ENCODE measurements around the gene MCF2L2. TPM values are rescaled to one million over a fixed set of nuclear protein-coding genes. Genes with fewer than 3 reads are reported as not detected.

The MCF2L2 gene
- total and polyA plus RNA-seq, 9 of the 15 experiments (the other 6 are each of a cell fraction or from before 2014, with no cell fraction given), result 0.56 to 4.2 (median 3.0) TPM

DNA sequence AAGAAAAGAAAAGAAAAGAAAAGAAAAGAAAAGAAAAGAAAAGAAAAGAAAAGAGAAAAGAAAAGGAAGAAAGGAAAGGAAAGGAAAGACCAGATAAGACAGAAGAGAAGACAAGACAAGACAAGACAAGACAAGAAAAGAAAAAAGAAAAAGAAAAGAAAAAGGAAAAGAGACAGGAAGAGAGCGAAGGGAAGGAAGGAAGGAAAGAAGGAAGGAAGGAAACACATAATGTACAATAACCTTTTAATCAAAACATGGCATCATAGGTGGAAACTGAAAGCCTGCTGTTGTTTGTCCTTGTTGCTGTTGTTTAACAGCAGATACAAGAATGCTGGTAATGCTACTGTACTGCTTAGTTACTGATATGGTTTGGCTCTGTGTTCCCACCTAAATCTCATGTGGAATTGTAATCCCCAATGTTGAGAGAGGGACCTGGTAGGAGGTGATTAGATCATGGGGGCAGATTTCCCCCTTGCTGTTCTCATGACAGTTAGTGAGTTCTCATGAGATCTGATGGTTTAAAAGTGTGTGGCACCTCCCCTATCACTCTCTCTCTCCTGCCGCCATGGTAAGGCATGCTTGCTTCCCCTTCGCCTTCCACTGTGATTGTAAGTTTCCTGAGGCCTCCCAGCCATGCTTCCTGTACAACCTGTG is 67.3 kb downstream of the MCF2L2 start (continued):
- TF ChIP-seq ZBTB33 (CRISPR knock-in tag; IDR thresholded peaks at IDR 0.05), result no peak
- no peak for TF ChIP-seq CHCHD3 (CRISPR knock-in tag; IDR thresholded peaks at IDR 0.05)
- no peak for TF ChIP-seq CBX2 (IDR thresholded peaks at IDR 0.05; ENCODE audit: insufficient read depth, low read length, poor library complexity, severe bottlenecking)
- TF ChIP-seq ZFX (CRISPR knock-in tag; IDR thresholded peaks at IDR 0.05), result peak; percentile 57
- peak in 1 of 2 experiments; percentile 61 for TF ChIP-seq AFF1 (IDR thresholded peaks at IDR 0.05; ENCODE audit: low read depth in 1 of 2, partially characterized antibody in 2 of 2)
- TF ChIP-seq ZNF707 (CRISPR knock-in tag; conservative IDR thresholded peaks at IDR 0.05), result no peak
- no peak for TF ChIP-seq XRCC4 (IDR thresholded peaks at IDR 0.05; ENCODE audit: extremely low read depth, insufficient read depth, insufficient read length)
- TF ChIP-seq, protein P1, sequence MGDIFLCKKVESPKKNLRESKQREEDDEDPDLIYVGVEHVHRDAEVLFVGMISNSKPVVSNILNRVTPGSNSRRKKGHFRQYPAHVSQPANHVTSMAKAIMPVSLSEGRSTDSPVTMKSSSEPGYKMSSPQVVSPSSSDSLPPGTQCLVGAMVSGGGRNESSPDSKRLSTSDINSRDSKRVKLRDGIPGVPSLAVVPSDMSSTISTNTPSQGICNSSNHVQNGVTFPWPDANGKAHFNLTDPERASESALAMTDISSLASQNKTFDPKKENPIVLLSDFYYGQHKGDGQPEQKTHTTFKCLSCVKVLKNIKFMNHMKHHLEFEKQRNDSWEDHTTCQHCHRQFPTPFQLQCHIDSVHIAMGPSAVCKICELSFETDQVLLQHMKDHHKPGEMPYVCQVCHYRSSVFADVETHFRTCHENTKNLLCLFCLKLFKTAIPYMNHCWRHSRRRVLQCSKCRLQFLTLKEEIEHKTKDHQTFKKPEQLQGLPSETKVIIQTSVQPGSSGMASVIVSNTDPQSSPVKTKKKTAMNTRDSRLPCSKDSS (IDR thresholded peaks at IDR 0.05; ENCODE audit: low read depth, partially characterized antibody), result no peak
- peak; percentile 80 for TF ChIP-seq ZEB2 (IDR thresholded peaks at IDR 0.05)
- TF ChIP-seq JUNB (CRISPR knock-in tag; conservative IDR thresholded peaks at IDR 0.05), result no peak
- 0 out of 2 replicates have a peak, but pooled peaks have one; percentile 23 for TF ChIP-seq RBFOX2 (IDR thresholded peaks at IDR 0.05; ENCODE audit: low read depth, low read length)
- TF ChIP-seq ZNF311 (CRISPR knock-in tag; IDR thresholded peaks at IDR 0.05), result no peak
- no peak for TF ChIP-seq SP2 (IDR thresholded peaks at IDR 0.05; ENCODE audit: extremely low read depth, low read depth, low read length, poor library complexity, severe bottlenecking)
- no peak for TF ChIP-seq FIP1L1 (IDR thresholded peaks at IDR 0.05; ENCODE audit: low read depth, low read length, poor library complexity, severe bottlenecking)
- TF ChIP-seq ZNF253 (CRISPR knock-in tag; conservative IDR thresholded peaks at IDR 0.05), result no peak
- no peak for TF ChIP-seq ZBED1 (IDR thresholded peaks at IDR 0.05)
- TF ChIP-seq ERF (CRISPR knock-in tag; IDR thresholded peaks at IDR 0.05), result no peak
- TF ChIP-seq FOSL1 (tag; conservative IDR thresholded peaks at IDR 0.05), result peak; percentile 65
- TF ChIP-seq TGIF2 (CRISPR knock-in tag; IDR thresholded peaks at IDR 0.05), result no peak
- peak; percentile 92 for TF ChIP-seq TCF3 (CRISPR knock-in tag; IDR thresholded peaks at IDR 0.05)
